ENCODE data around the gene DOCK2. TPM values are rescaled to one million over a fixed set of nuclear protein-coding genes. Genes with fewer than 3 reads are reported as not detected.
A peak's percentile ranks its signal among the peaks of the same experiment; 100 is the strongest.

The DOCK2 gene
- total and polyA plus RNA-seq, 2 donors (not counting 1 experiment from before 2014, with no cell fraction given), result 112 to 330 TPM

GRCh38 chr5:169974121-169974770, 337.2 kb downstream of the DOCK2 start:
- CTCF ChIA-PET, result no interaction called here
- H3K4me2 ChIP-seq (replicated peaks; ENCODE audit: low read depth, low read length, poor library complexity, severe bottlenecking), result no peak overlapping the region
- ATAC-seq (ENCODE audit: low read depth), result no peak

GRCh38 chr5:169978714-169979113, 341.6 kb downstream of the DOCK2 start:
- no peak overlapping the region for H2AFZ ChIP-seq (ENCODE audit: insufficient read depth, low read depth, low read length, poor library complexity, severe bottlenecking)
- no peak overlapping the region for H3K4me3 ChIP-seq (ENCODE audit: control extremely low read depth in 1 of 5, extremely low read depth in 1 of 5, insufficient read depth in 1 of 5, low read depth in 2 of 5, low read length in 4 of 5)
- no peak overlapping the region for H3K9ac ChIP-seq (ENCODE audit: low read length)
- H3K27me3 ChIP-seq (replicated peaks in 1 of 4; ENCODE audit: control extremely low read depth in 1 of 4, control insufficient read depth in 3 of 4, insufficient read depth in 4 of 4, low read length in 3 of 4), result no peaks in the 10 kb centered on the region
- Mint-ChIP-seq H3K27me3 (no peaks in the 10 kb centered on the region), H3K27ac (peak overlapping the region; percentile 34), H3K4me3 (no peak overlapping the region), H3K4me1 (peaks cover 7% of the 10 kb centered on the region), H3K9me3 (ENCODE audit: insufficient read depth) (no peaks in the 10 kb centered on the region)
- TF ChIP-seq EZH2 (IDR thresholded peaks at IDR 0.05; ENCODE audit: borderline replicate concordance, insufficient read depth, low read depth, low read length, poor library complexity, severe bottlenecking) (no peak), CTCF (IDR thresholded peaks at IDR 0.05) (no peak)
- H3K9me3 ChIP-seq (ENCODE audit: control extremely low read depth in 1 of 3, control insufficient read depth in 2 of 3, insufficient read depth in 1 of 3, low read length in 2 of 3), result no peaks in the 10 kb centered on the region
- CTCF ChIA-PET, result no interaction called here
- no peaks in the 10 kb centered on the region for H3K79me2 ChIP-seq (ENCODE audit: control insufficient read depth, insufficient read depth, low read length)
- intact Hi-C loops (cut with micrococcal nuclease), result no loop called here
- DNase-seq (no peak), ATAC-seq (ENCODE audit: low read depth) (no peak)
- WGBS (ENCODE audit: insufficient coverage), result 93% methylated on average over 4 of the region's 7 CpGs
- H3K36me3 ChIP-seq (replicated peaks in 1 of 2; ENCODE audit: control extremely low read depth in 1 of 2, control insufficient read depth in 1 of 2, extremely low read depth in 1 of 2, insufficient read depth in 2 of 2, low read length in 1 of 2), result peaks cover 7 to 38% of the 10 kb centered on the region in 2 experiments
- POLR2A ChIA-PET, result no interaction called here
- no peak overlapping the region for H3K27ac ChIP-seq (ENCODE audit: low read length in 2 of 2)
- no peak overlapping the region for H3K4me2 ChIP-seq (replicated peaks; ENCODE audit: low read depth, low read length, poor library complexity, severe bottlenecking)
- no peaks in the 10 kb centered on the region for H3K4me1 ChIP-seq (ENCODE audit: control insufficient read depth in 2 of 2, insufficient read depth in 2 of 2, low read length in 2 of 2)
- peaks cover 10% of the 10 kb centered on the region for H4K20me1 ChIP-seq (ENCODE audit: control insufficient read depth, insufficient read depth, low read length, poor library complexity, severe bottlenecking)

More at GRCh38 chr5:169974121-169974770, 337.2 kb downstream of the DOCK2 start:
- WGBS (ENCODE audit: insufficient coverage), result no CpG with 5 or more reads among the region's 6 CpGs
- Histone ChIP-seq H3K27ac (ENCODE audit: low read length in 2 of 2) (no peak overlapping the region), H2AFZ (ENCODE audit: insufficient read depth, low read depth, low read length, poor library complexity, severe bottlenecking) (no peak overlapping the region), H4K20me1 (ENCODE audit: control insufficient read depth, insufficient read depth, low read length, poor library complexity, severe bottlenecking) (peaks cover 5% of the 10 kb centered on the region), H3K27me3 (replicated peaks in 1 of 4; ENCODE audit: control extremely low read depth in 1 of 4, control insufficient read depth in 3 of 4, insufficient read depth in 4 of 4, low read length in 3 of 4) (no peaks in the 10 kb centered on the region), H3K79me2 (ENCODE audit: control insufficient read depth, insufficient read depth, low read length) (no peaks in the 10 kb centered on the region), H3K9ac (ENCODE audit: low read length) (no peak overlapping the region), H3K4me3 (ENCODE audit: control extremely low read depth in 1 of 5, extremely low read depth in 1 of 5, insufficient read depth in 1 of 5, low read depth in 2 of 5, low read length in 4 of 5) (no peak overlapping the region), H3K4me1 (ENCODE audit: control insufficient read depth in 2 of 2, insufficient read depth in 2 of 2, low read length in 2 of 2) (no peaks in the 10 kb centered on the region), H3K9me3 (ENCODE audit: control extremely low read depth in 1 of 3, control insufficient read depth in 2 of 3, insufficient read depth in 1 of 3, low read length in 2 of 3) (no peaks in the 10 kb centered on the region), H3K36me3 (replicated peaks in 1 of 2; ENCODE audit: control extremely low read depth in 1 of 2, control insufficient read depth in 1 of 2, extremely low read depth in 1 of 2, insufficient read depth in 2 of 2, low read length in 1 of 2) (peaks cover 11 to 34% of the 10 kb centered on the region in 2 experiments)
- no peak overlapping the region for H3K4me3 Mint-ChIP-seq
- no peaks in the 10 kb centered on the region for H3K9me3 Mint-ChIP-seq (ENCODE audit: insufficient read depth)
- no peak for DNase-seq
- H3K27ac Mint-ChIP-seq, result no peak overlapping the region
- no peaks in the 10 kb centered on the region for H3K27me3 Mint-ChIP-seq
- TF ChIP-seq EZH2 (IDR thresholded peaks at IDR 0.05; ENCODE audit: borderline replicate concordance, insufficient read depth, low read depth, low read length, poor library complexity, severe bottlenecking) (no peak), CTCF (IDR thresholded peaks at IDR 0.05) (no peak)
- intact Hi-C loops (cut with micrococcal nuclease), result no loop called here
- no peaks in the 10 kb centered on the region for H3K4me1 Mint-ChIP-seq
- POLR2A ChIA-PET, result no interaction called here
